Esophagus (tissue), 2 donors: ENCODE measurements around the gene WSCD1. TPM values are rescaled to one million over a fixed set of nuclear protein-coding genes. Genes with fewer than 3 reads are reported as not detected.

Experiments used
- H3K27ac ChIP-seq, 2 donors: one replicate each; pipeline ENCODE4 v1.5.1; 2013; ENCODE audit warnings: low read depth in 2 of 2, mild to moderate bottlenecking in 2 of 2, inconsistent platforms in 1 of 2, low read length in 1 of 2, moderate library complexity in 1 of 2
- H3K27me3 ChIP-seq, 2 donors: one replicate each; pipeline ENCODE4 v1.6.1; 2013; ENCODE audit warnings: low read length in 2 of 2, control low read depth in 1 of 2, mild to moderate bottlenecking in 1 of 2; ENCODE audit not compliant: insufficient read depth in 2 of 2, control insufficient read depth in 1 of 2
- H3K36me3 ChIP-seq, 2 donors: one replicate each; pipeline ENCODE4 v1.6.1; 2013; ENCODE audit warnings: low read length in 1 of 2; ENCODE audit not compliant: control insufficient read depth in 2 of 2, insufficient read depth in 2 of 2
- H3K4me1 ChIP-seq, 2 donors: one replicate each; pipeline ENCODE4 v1.6.1; 2013; ENCODE audit warnings: low read length in 1 of 2; ENCODE audit not compliant: control insufficient read depth in 2 of 2, insufficient read depth in 2 of 2
- H3K4me3 ChIP-seq, 2 donors: one replicate each; pipeline ENCODE4 v1.5.1; 2013; ENCODE audit warnings: low read length in 2 of 2, mild to moderate bottlenecking in 2 of 2, low read depth in 1 of 2, moderate library complexity in 1 of 2
- H3K9me3 ChIP-seq, 2 donors: one replicate each; pipeline ENCODE4 v1.6.1; 2013; ENCODE audit warnings: mild to moderate bottlenecking in 2 of 2, low read depth in 1 of 2, low read length in 1 of 2, moderate library complexity in 1 of 2; ENCODE audit not compliant: control insufficient read depth in 2 of 2, insufficient read depth in 1 of 2
- WGBS, 2 donors: extraction: QIAGEN DNeasy Blood & Tissue Kit; methylation state at CpG; one replicate each; pipeline ENCODE4 v1.1.7; 2013; 5-methylcytosine and 5-hydroxymethylcytosine counted together
- polyA plus RNA-seq, 2 donors: library from polyadenylated mRNA; stranded (reverse); fragments of 200-250 nt; gene quantifications; one replicate each; pipeline ENCODE4 v1.2.3, GENCODE V29; 2013
- donor health status: healthy with polysubstance abuse.
- donor health status: Bipolar disorder and iron deficiency.

WSCD1 gene
- polyA plus RNA-seq, 2 donors = 0.16 to 0.45 TPM

GRCh38 chr17:6099492-6099891 is 29.3 kb downstream of the WSCD1 start:
- H3K4me1 ChIP-seq = no peaks in the 10 kb centered on the region
- H3K36me3 ChIP-seq = no peaks in the 10 kb centered on the region
- 80 to 88% methylated on average over 8 of the region's 8 CpGs for WGBS, 2 donors
- no peak overlapping the region for H3K4me3 ChIP-seq
- no peaks in the 10 kb centered on the region for H3K27me3 ChIP-seq
- no peaks in the 10 kb centered on the region for H3K9me3 ChIP-seq
- H3K27ac ChIP-seq = no peak overlapping the region

- H3K27ac ChIP-seq = no peak overlapping the region
- H3K4me1 ChIP-seq = no peaks in the 10 kb centered on the region
- WGBS, 2 donors = 84% methylated on average over 9 of the region's 9 CpGs
- no peaks in the 10 kb centered on the region for H3K27me3 ChIP-seq
- H3K36me3 ChIP-seq = no peaks in the 10 kb centered on the region
- H3K9me3 ChIP-seq = no peaks in the 10 kb centered on the region
- H3K4me3 ChIP-seq = no peak overlapping the region
Measured at GRCh38 chr17:6100146-6100545, 30.0 kb downstream of the WSCD1 start.

GRCh38 chr17:6100891-6101500 is 30.8 kb downstream of the WSCD1 start:
- no peaks in the 10 kb centered on the region for H3K4me1 ChIP-seq
- H3K27me3 ChIP-seq = no peaks in the 10 kb centered on the region
- no peaks in the 10 kb centered on the region for H3K9me3 ChIP-seq
- H3K4me3 ChIP-seq = no peak overlapping the region
- 75 to 82% methylated on average over 7 of the region's 7 CpGs for WGBS, 2 donors
- H3K36me3 ChIP-seq = no peaks in the 10 kb centered on the region
- no peak overlapping the region for H3K27ac ChIP-seq

- Histone ChIP-seq H3K4me3 (no peak overlapping the region), H3K9me3 (peaks cover 0 to 1% of the 10 kb centered on the region in 2 donors), H3K27me3 (no peaks in the 10 kb centered on the region), H3K36me3 (no peaks in the 10 kb centered on the region), H3K27ac (no peak overlapping the region), H3K4me1 (no peaks in the 10 kb centered on the region)
- 57 to 65% methylated on average over 10 of the region's 10 CpGs for WGBS, 2 donors
Measured at GRCh38 chr17:6101706-6102105, 31.5 kb downstream of the WSCD1 start.

- 53 to 60% methylated on average over 3 of the region's 3 CpGs for WGBS, 2 donors
- H3K27ac ChIP-seq = no peak overlapping the region
- no peaks in the 10 kb centered on the region for H3K4me1 ChIP-seq
Measured at GRCh38 chr17:6102615-6103014, 32.4 kb downstream of the WSCD1 start.

GRCh38 chr17:6104956-6105648 is 34.9 kb downstream of the WSCD1 start:
- no peak overlapping the region for H3K27ac ChIP-seq
- WGBS, 2 donors = 71 to 73% methylated on average over 12 of the region's 12 CpGs

More at GRCh38 chr17:6102615-6103014, 32.4 kb downstream of the WSCD1 start:
- H3K27me3 ChIP-seq = no peaks in the 10 kb centered on the region
- H3K36me3 ChIP-seq = no peaks in the 10 kb centered on the region
- peaks cover 0 to 1% of the 10 kb centered on the region in 2 donors for H3K9me3 ChIP-seq
- H3K4me3 ChIP-seq = no peak overlapping the region

GRCh38 chr17:6105649-6106007 is 35.4 kb downstream of the WSCD1 start:
- Histone ChIP-seq H3K27me3 (no peaks in the 10 kb centered on the region), H3K4me3 (no peak overlapping the region), H3K27ac (no peak overlapping the region)

More at GRCh38 chr17:6104956-6105648, 34.9 kb downstream of the WSCD1 start:
- Histone ChIP-seq H3K9me3 (peaks cover 0 to 1% of the 10 kb centered on the region in 2 donors), H3K27me3 (no peaks in the 10 kb centered on the region), H3K4me3 (no peak overlapping the region), H3K4me1 (no peaks in the 10 kb centered on the region), H3K36me3 (no peaks in the 10 kb centered on the region)

GRCh38 chr17:6106212-6106611 is 36.0 kb downstream of the WSCD1 start:
- 83 to 88% methylated on average over 2 of the region's 2 CpGs for WGBS, 2 donors

More at GRCh38 chr17:6105649-6106007, 35.4 kb downstream of the WSCD1 start:
- no peaks in the 10 kb centered on the region for H3K4me1 ChIP-seq
- no peaks in the 10 kb centered on the region for H3K36me3 ChIP-seq
- peaks cover 0 to 1% of the 10 kb centered on the region in 2 donors for H3K9me3 ChIP-seq
- WGBS, 2 donors = 60 to 63% methylated on average over 6 of the region's 6 CpGs

GRCh38 chr17:6107791-6108190 is 37.6 kb downstream of the WSCD1 start:
- H3K4me3 ChIP-seq = no peak overlapping the region
- WGBS, 2 donors = 88 to 94% methylated on average over 12 of the region's 12 CpGs
- H3K36me3 ChIP-seq = no peaks in the 10 kb centered on the region
- H3K27ac ChIP-seq = no peak overlapping the region
- H3K9me3 ChIP-seq = peaks cover 0 to 1% of the 10 kb centered on the region in 2 donors
- H3K27me3 ChIP-seq = no peaks in the 10 kb centered on the region
- no peaks in the 10 kb centered on the region for H3K4me1 ChIP-seq

More at GRCh38 chr17:6106212-6106611, 36.0 kb downstream of the WSCD1 start:
- Histone ChIP-seq H3K4me3 (no peak overlapping the region), H3K9me3 (peaks cover 0 to 1% of the 10 kb centered on the region in 2 donors), H3K27ac (no peak overlapping the region), H3K36me3 (no peaks in the 10 kb centered on the region), H3K4me1 (no peaks in the 10 kb centered on the region), H3K27me3 (no peaks in the 10 kb centered on the region)

- Histone ChIP-seq H3K9me3 (peaks cover 0 to 1% of the 10 kb centered on the region in 2 donors), H3K36me3 (no peaks in the 10 kb centered on the region), H3K27ac (no peak overlapping the region), H3K27me3 (no peaks in the 10 kb centered on the region), H3K4me3 (no peak overlapping the region), H3K4me1 (no peaks in the 10 kb centered on the region)
- 71 to 76% methylated on average over 5 of the region's 5 CpGs for WGBS, 2 donors
Measured at GRCh38 chr17:6108382-6108781, 38.2 kb downstream of the WSCD1 start.
